CD4-positive, alpha-beta T cell treated with Interleukin-15 for 1 hour (primary cell): ENCODE data around the gene LTBP1.
"Not testable (repeated sequence)": the region's sequence is repeated elsewhere in the genome, so short reads cannot be mapped to it uniquely, and the experiment has no call there.

Experiments used
- DNase-seq: peaks from one replicate; pipeline ENCODE4 v3.0.0-alpha.2; 2020

Gene LTBP1

DNA sequence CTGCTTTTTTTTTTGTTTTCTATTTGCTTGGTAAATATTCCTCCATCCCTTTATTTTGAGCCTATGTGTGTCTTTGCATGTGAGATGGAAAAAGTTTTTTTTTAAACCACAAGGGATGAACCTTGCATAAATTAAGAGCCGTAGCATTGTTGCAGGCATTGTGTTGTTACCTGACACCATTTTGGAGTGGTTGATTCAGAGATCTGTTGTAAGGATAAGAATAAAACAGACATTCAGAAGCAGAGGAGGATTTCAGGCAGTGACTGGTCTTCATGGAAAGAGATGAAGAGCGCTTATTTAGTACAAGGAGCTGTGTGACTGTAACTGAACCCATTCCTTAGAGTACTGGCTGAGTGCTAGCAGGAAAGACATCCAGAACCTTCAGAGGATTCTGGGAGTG is 101.2 kb downstream of the LTBP1 start:
- no peak for DNase-seq

DNA sequence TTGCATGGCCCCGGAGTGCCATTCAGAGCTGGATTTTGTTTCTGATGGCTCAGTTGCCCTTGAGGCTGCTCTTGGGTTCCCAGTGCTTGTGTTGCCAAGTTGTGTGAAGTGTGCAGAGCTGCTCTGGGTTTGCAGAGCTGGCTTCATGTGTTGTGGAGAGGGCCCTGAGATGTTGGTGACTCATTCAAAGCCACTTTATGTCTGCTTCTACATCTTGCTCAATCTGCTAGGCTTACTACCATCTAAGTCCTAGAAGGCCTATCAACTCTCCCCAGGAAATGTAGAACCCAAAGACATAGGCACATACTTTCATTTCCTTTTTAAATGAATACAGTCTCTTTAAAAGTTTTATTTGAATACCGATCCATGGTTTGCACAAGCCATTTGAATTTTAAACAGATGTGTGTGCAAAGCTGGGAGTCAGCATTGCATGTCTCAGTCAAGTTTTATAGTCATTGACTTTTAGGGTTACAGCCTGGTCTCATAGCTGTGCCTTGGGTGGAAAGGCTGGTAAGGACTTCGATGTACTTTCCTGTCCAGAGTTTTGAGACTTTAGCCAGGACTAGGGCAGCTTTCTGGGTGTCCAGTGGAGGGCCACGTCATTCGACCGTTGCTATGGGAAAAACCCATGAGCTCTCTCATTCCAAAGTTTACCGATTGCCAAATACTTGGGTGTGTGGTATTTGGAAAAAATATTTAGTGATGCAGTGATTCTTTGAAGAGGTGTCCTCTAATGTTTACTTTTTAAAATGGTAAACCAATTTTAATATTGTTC is 105.0 kb downstream of the LTBP1 start:
- DNase-seq = no peak

DNA sequence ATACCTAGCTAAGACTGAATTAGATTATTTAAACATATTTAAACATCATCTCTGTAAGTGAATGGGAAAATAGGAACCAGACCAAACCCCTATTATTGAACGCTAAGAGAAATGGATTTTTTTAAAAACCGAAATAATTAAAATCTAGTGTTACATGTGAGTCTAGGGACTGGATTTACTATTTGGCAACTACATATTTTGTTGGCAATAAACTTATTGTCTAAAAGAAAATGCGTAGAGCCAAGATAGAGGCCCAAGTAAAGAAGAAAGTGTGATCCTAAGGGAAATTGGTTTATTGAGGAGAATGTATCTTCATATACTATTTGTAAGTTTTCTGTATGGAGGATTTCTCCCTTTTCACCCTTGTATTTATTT is 105.6 kb downstream of the LTBP1 start:
- no peak for DNase-seq

DNA sequence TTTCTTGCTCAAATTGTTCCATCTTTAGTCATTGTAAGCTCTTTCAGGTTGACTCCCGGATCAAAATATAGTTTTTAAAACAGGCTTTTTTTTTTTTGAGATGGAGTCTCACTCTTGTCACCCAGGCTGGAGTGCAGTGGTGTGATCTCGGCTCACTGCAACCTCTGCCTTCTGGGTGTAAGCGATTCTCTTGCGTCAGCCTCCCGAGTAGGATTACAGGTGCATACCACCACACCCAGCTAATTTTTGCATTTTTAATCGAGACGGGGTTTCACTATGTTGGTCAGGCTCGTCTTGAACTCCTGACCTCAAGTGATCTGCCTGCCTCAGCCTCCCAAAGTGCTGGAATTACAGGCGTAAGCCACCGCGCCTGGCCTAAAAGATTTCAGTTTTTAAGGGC is 106.0 kb downstream of the LTBP1 start:
- DNase-seq = not testable (repeated sequence)

DNA sequence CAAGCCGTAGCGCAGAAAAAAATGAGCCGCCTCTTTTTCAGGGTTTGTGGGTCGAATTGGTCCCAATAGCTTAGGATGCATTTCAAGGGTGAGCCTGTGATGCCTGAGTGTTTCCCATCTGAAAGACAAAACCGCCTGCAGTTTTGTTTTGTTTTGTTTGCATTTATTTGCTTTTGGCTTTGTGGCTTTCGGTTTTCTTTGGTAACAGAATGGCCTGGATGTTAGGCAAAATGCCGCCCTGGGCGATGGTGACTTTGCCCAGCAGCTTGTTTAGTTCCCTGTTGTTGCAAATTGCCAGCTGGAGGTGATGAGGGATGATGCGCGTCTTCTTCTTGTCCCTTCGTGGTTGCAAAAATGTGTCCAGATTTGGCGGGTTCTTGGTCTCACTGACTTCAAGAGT is 109.4 kb downstream of the LTBP1 start:
- no peak for DNase-seq

DNA sequence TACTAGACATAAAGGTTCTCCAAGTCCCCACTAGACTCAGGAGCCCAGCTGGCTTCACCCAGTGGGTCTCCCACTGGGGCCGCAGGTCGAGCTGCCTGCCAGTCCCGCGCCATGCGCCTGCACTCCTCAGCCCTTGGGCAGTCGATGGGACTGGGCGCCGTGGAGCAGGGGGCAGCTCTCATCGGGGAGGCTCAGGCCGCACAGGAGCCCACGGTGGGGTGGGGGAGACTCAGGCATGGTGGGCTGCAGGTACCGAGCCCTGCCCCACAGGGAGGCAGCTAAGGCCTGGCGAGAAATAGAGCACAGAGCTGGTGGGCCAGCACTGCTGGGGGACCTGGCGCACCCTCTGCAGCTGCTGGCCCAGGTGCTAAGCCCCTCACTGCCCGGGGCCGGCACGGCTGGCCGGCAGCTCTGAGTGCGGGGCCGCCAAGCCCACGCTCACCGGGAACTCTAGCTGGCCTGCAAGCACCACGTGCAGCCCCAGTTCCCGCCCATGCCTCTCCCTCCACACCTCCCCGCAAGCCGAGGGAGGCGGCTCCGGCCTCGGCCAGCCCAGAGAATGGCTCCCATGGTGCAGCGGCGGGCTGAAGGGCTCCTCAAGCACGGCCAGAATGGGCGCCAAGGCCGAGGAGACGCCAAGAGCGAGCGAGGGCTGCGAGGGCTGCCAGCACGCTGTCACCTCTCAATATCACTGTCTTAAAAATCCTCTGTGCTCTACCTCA is 110.7 kb downstream of the LTBP1 start:
- DNase-seq = not testable (repeated sequence)

DNA sequence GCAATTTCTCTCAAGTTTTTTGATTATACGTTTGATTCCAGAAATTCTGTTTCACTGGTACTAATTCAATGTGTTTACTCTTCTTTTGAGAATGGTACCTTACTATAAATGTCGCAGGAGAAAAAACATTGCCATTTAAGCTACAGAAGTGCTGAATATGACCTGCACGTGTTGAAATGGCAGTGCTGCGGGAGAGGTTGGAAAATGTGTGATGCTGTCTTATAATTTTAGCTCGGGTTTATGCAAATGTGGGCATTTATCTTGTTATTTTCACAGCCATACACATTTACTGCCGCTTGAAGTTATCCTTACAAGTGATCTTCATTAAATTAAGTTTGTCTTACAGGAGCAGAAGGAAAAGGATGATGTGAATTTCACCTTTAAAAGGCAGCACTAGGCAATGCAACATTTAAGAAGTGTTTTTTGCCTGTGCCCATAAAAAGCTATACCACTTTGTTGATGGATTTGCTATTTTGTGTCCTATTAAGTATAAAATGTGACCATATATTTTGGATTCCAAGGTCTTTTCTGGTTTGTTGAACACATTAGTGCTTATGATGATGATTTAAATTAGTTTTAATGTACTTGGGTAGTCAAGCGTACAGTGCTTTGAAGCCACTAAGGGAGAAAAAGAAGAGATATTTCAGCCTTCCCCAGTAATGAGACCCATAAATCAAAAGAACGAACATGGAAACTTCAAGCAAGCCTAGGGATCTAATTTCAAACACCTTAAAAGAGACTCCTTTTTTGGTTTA is 112.1 kb downstream of the LTBP1 start:
- no peak for DNase-seq

DNA sequence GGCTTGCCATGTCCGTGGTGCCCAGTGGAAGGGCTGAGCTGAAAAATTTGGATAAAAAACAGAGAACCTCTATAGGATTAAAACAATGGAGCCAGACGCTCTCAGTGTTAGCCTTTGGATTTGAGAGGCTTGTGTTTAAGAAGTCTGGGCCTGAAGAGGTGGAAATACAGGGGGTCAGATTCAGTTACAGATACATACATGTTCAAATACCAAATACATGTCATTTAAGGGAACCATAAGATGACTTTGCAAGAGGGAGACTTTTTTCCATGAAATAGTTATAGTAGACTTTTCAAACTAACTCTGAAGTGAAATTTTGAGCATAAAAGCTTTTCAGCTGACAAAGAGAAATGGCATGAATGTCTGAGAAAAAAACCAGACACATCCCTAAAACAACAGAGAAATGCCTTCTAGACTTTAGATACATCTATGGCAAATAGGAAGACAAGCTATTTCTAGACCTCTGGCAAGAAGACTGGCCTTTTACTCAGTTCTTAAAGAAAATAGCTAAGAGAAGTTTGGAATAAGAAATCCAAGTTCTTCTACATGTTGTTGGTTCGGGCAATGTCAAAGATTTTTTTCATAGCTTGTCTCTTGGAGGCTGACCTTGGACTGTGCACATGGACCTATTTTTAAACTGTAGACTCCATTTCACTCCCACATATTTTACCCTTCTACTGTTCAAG is 112.9 kb downstream of the LTBP1 start:
- no peak for DNase-seq

DNA sequence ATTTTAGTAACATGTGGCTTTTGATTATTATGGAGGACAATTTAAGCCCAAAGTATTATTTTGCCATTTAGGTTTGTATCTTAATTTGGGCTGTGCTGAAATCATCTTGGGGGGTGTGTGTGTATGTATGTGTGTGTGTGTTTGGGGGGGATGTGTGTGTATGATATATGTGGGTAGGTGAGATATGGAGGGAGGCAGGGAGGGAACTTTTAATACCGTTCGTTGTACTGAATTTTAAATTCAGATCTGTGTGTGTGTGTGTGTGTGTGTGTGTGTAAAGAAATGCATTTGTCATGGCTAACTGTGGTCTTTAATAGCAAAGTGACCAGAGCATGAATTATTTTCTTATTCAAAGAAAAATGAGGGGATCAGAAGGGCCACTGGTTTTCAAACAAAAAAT is 113.7 kb downstream of the LTBP1 start:
- DNase-seq = no peak

DNA sequence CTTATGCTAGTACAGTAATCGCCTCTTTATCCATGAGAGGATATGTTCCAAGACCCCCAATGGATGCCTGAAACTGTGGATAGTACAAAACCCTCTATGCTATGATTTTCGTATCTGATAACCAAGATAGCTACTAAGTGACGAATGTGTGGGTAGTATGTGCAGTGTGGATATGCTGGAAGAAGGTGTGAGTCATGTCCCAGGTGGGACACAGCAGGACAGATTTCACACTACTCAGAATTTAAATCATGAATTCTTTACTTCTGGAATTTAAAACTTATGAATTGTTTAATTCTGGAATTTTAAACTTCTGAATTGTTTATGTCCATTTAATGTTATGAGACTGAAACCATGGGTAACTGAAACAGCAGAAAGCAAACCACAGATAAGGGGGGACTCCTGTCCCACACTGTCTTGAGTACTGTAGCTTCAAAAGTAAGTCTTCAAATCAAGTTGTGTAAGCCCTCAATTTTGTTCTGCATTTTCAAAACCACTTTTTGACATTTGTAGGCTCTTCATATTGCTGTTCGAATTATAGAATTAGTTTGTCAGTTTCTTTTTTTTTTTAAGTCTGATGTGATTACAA is 116.0 kb downstream of the LTBP1 start:
- no peak for DNase-seq

DNA sequence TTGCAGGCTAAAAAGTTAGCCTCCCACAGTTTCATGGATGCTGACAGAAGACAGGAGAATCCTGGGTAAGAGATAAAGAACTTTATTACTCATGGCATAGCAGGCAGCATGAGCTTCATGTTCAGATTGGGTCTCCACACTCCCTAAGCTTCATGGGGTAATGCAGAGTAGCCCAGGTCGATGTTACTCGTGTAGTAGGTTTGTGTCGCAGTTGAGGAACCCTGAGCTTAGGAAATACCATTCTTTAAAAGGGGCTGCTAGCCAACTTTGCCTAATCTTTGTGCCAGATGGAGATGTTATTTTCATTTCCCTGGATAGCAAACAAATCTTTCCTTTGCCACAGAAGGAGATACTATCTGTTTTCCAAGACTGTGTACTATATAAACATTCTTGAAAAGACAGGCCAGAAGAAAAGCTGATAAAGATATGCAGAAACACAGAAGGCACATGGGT is 117.6 kb downstream of the LTBP1 start:
- no peak for DNase-seq

DNA sequence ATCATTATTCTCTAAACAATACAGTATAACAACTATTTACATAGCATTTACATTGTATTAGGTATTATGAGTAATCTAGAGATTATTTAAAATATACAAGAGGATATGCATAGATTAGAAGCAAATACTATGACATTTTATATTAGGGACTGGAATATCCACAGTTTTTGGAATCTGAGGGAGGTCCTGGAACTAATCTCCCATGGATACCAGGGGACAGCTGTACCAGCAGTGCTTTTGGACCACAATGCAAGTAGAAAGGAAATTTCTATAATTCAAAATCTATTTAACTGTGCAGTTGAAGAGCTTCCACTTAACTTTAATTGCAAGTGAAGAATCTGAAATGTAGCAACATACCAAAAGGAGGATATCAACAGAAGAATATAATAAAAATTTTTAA is 120.8 kb downstream of the LTBP1 start:
- DNase-seq = no peak

DNA sequence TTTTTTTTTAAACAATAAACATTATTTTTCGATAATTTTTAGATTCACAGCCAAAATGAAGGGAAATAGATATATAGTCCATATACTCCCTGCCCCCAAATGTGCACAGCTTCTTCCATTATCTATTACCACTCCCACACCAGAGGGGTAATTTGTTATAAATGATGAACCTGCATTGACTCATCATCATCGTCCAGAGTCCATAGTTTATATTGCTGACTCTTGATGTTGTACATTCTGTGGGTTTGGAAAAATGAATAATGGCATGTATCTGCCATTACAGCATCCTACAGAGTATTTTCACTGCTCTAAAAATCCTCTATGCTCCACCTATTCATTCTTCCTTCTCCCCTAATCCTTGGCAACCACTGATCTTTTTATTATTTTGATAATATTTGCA is 121.5 kb downstream of the LTBP1 start:
- no peak for DNase-seq

DNA sequence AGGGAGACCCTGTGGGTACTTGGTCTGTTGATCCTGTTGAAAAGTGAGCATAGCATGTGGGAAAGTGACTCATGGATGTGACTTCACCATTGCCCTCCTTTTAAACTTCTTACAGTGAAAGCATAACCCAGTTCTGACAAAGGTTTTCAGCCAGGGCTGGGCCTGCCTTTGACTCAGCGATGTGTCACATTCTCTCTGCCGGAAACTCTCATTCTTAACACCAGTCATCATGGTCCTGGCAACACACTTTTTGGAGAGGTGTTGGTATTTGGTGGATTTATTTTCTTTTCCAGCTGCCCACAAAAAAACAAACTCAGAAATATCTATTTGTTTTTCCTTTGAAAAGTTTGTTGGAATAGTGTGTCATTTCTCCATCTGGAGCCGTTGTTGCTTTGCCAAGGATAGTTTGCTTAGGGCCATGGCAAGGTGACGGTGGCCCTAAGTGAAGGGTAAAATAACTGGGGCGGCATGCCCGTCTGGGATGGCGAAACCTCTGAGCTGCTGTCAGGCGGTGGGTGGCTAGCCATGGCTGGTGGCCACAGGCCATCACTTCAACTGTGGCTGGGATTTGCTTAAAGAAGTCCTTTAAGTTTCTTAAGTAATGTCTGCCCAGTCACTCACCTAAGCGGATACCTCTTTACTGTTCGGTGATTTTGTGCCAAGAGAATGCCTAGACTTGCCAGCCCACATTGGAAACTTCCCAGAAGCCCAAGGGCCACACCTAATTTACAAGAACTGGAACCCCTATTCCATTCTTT is 123.3 kb downstream of the LTBP1 start:
- no peak for DNase-seq

DNA sequence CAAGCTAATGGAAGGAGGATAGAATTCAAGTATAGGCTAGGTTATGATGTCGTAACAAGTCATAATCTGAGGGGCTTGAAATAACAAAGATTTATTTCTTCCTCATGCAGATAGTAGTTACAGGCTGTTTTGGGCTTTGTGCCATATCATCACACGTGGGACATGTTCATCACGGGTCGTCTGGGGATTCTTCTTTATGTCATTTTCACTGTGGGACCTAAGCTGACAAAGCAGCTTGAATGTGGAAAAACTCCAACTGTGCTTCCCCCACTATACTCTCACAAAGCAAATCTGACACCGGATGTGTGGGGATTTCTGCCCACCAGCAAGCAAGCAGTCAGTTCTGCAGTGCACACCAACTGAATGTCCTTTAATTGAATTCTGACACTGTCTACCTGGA is 124.8 kb downstream of the LTBP1 start:
- no peak for DNase-seq

DNA sequence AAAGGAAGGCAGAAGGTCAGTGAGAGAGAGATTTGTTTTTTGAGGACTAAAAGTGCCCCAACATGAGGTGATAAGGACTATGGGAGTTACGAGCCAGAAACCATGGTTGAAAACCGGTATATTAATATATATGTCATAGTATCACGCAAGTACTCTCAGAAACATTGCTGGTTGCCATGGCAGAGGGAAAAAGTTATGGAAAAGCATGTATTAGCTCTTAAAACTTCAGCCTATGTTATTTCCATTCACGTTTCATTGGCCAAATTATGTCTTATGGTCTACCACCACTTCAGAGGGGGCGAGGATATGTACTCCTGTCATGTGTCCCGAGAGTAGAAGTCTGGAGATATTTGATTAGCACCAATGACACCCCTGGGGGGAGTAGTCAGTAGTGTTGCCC is 125.9 kb downstream of the LTBP1 start:
- DNase-seq = no peak

DNA sequence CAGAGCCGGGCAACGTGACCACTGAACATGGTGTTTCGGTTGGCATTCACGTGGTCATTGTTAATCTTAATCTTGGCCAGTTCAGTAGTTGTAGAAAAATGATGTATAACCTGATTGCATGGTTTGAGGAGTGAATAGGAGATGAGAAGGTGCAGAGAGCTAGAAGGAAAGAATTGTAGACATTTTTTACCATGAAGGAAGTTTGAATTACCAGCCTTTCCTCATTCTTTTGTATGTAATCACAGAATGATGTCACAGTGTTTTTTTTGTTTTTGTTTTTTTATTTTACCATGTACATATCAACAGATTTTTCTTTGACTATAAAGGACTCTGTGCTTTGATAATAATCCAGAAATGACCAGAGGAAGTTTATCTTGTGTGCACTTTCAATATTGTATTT is 126.3 kb downstream of the LTBP1 start:
- no peak for DNase-seq

DNA sequence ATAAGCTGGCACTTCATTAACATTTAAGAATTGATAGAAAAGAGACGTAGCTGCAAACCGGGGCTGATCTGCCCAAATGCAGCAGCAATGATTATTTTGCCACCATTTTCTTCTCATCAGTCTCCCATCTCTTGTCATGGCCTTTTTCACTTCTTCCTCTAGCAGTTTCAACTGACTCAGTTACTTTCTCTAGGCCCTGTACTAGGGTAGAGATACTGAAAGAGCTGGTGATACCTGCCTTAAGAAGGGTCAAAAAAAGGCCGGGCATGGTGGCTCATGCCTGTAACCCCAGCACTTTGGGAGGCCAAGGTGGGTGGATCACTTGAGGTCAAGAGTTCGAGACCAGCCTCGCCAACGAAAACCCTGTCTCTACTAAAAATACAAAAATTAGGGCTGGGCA is 127.4 kb downstream of the LTBP1 start:
- no peak for DNase-seq

DNA sequence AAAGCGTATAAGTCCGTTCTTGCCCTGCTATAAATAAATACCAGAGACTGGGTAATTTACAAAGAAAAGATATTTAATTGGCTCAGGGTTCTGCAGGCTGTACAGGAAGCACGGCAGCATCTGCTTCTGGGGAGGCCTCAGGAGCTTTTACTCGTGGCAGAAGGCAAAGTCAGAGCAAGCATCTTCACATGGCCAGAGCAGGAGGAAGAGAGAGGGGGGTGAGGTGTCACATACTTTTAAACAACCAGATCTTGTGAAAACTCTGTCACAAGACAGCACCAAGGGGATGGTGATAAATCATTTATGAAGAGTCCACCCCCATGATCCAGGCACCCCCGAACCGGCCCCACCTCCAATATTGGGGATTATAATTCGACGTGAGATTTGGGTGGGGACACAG is 130.6 kb downstream of the LTBP1 start:
- DNase-seq = no peak

DNA sequence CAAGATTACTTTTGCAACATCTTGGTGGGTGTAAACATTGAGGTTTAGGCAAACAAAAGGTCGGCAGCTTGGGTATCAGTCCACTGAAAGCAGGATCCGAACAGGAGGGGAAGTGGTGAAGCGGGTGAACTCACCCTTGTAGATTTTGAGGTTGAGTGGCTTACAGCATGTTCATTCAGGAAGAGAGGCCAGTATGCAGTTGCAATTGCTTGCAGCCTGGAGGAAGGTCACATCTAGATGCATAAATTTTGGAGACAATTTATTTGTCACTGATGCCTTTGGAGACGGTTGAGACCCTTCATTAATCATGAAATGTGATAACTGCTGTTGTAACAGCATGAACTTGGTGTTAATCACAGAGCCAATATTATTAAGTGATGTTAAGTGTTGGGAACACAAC is 131.1 kb downstream of the LTBP1 start:
- no peak for DNase-seq

DNA sequence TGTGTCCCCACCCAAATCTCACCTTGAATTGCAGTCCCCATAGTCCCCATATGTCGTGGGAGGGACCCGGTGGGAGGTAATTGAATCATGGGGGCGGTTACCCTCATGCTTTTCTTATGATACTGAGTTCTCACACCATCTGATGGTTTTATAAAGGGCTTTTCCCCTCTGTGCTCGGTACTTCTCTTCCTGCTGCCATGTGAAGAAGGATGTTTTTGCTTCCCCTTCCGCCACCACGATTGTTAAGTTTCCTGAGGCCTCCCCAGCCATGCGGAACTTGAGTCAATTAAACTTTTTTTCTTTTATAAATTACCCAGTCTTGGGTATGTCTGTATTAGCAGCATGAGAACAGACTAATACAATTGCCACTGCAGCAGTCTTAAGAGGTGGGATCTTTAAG is 134.9 kb downstream of the LTBP1 start:
- no peak for DNase-seq
